OCI-LY1 (cell line): ENCODE data around the gene CHCHD4.

Experiments
- EZH2 ChIP-seq: fragments of 200-600 bp; sonication (generic), shearing (Covaris generic); IDR thresholded peaks from 2 replicates; pipeline ENCODE4 v1.8.0; 2017; ENCODE audit warnings: borderline replicate concordance, mixed run types, mild to moderate bottlenecking, antibody characterized with exemption, low read length, moderate library complexity, mixed read lengths
- TF ChIP-seq, protein P1 (sequence below): fragments of 200-600 bp; sonication (generic), shearing (Covaris generic); IDR thresholded peaks from 2 replicates; pipeline ENCODE4 v1.5.1; 2017; ENCODE audit warnings: mild to moderate bottlenecking, antibody characterized with exemption, low read length, moderate library complexity, mixed read lengths

DNA sequence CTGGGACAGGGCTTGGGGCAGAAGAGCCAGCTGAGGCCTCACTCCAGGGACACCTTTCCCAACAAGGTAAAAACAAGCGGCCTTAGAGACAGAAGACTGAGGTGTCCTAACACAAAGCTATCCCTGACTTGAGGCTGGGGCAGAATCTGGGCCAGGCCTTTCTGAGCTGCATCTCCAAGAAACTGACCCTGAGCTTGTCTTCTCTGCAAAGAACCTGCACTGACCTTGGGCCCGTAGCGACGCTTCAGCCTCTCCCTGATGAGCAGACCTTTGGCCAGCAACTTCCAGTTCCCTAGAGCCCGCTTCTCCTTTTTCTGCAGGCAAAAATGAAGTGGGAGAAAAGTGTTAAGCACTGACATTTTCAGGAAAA lies 22.4 kb upstream of the CHCHD4 start:
- no peak for TF ChIP-seq EZH2
- TF ChIP-seq, protein P1, sequence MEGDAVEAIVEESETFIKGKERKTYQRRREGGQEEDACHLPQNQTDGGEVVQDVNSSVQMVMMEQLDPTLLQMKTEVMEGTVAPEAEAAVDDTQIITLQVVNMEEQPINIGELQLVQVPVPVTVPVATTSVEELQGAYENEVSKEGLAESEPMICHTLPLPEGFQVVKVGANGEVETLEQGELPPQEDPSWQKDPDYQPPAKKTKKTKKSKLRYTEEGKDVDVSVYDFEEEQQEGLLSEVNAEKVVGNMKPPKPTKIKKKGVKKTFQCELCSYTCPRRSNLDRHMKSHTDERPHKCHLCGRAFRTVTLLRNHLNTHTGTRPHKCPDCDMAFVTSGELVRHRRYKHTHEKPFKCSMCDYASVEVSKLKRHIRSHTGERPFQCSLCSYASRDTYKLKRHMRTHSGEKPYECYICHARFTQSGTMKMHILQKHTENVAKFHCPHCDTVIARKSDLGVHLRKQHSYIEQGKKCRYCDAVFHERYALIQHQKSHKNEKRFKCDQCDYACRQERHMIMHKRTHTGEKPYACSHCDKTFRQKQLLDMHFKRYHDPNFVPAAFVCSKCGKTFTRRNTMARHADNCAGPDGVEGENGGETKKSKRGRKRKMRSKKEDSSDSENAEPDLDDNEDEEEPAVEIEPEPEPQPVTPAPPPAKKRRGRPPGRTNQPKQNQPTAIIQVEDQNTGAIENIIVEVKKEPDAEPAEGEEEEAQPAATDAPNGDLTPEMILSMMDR: no peak
